WI38 (cell line): Measurements from ENCODE around the gene WDFY4.

Source experiments
- H3K4me3 ChIP-seq: 2 replicates; pipeline ENCODE4 v1.5.1; 2011; ENCODE audit warnings: low read depth, mild to moderate bottlenecking, control low read depth, low read length
- TF ChIP-seq, protein P1 (sequence below): IDR thresholded peaks from 2 replicates; pipeline ENCODE4 v1.5.1; 2012; ENCODE audit warnings: low read depth, mild to moderate bottlenecking, control low read depth, low read length

WDFY4 gene

DNA sequence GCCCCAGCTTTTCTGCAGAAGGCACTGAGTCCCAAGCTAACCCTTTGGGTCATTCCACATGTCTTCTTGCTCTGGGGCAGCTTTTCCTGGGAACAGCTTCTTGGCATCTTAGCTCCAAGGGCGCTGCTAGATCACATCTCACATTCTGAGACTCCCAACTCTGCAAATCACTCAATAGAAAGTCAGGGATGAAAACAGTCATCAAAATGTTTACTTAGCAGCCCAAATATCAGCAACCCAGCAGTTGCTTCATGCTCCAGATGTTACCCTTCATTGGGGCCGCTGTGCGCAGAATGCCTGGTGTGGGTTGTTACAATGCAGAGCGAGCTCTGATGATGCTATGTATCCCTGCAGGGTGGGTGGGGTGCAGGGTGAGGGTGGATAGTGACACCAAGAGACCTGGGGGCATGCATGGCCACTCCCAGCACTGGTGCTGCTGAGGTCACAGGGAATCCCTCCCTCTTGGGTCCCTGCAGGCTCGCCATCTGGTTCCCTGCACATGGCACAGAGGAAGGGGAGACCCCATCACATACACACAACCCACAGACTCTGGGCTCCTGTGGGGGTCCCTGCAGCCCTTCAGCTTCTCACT is 19.0 kb downstream of the WDFY4 start:
- TF ChIP-seq, protein P1, sequence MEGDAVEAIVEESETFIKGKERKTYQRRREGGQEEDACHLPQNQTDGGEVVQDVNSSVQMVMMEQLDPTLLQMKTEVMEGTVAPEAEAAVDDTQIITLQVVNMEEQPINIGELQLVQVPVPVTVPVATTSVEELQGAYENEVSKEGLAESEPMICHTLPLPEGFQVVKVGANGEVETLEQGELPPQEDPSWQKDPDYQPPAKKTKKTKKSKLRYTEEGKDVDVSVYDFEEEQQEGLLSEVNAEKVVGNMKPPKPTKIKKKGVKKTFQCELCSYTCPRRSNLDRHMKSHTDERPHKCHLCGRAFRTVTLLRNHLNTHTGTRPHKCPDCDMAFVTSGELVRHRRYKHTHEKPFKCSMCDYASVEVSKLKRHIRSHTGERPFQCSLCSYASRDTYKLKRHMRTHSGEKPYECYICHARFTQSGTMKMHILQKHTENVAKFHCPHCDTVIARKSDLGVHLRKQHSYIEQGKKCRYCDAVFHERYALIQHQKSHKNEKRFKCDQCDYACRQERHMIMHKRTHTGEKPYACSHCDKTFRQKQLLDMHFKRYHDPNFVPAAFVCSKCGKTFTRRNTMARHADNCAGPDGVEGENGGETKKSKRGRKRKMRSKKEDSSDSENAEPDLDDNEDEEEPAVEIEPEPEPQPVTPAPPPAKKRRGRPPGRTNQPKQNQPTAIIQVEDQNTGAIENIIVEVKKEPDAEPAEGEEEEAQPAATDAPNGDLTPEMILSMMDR = no peak
- H3K4me3 ChIP-seq = no peak overlapping the region

DNA sequence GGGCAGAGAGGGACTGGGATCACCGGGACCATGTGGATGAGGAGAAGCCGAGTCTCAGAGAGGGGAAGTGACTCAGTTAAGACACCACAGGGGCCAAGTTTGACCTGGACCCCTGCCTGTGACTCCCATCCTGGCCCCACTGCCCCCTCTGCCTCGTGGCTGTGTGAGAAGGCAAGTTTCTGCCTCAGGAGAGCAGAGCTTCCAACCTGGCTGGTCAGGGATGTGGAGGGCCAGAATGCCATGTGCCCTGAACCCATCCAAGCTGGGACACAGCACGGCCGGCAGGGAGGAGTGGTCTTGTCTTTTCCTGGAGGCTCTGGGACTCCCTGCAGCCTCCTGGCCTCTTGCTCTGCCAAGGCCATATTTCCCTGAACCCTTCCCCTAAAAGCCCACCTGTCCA is 19.5 kb downstream of the WDFY4 start:
- TF ChIP-seq, protein P1 = no peak
- H3K4me3 ChIP-seq = no peak overlapping the region

DNA sequence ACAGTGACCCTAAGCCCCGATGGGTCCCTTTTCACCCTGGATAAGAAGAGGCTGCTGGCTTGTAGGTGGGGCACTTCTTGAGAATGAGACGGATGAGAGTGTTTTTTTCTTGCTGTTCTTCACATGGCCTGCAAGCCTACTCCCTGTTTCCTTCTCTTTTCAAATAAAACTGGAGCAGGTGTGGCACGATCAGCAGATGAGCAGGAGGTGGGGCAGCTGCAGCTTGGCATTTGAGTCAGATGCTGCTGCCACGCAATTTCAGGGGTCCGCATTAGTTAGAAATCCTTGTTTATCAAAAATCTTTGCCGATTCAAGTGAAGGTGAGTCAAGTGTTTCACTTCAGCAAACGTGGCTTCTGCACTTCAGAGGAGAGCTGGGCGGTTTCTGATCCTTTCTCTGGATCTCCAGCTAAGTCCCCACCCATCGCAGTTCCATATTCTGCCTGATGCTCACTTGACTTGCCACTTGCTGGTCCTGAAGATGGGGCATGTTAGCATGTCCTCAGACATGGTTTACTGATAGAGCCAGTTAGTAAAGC is 20.8 kb downstream of the WDFY4 start:
- H3K4me3 ChIP-seq = no peak overlapping the region
- TF ChIP-seq, protein P1 = no peak

DNA sequence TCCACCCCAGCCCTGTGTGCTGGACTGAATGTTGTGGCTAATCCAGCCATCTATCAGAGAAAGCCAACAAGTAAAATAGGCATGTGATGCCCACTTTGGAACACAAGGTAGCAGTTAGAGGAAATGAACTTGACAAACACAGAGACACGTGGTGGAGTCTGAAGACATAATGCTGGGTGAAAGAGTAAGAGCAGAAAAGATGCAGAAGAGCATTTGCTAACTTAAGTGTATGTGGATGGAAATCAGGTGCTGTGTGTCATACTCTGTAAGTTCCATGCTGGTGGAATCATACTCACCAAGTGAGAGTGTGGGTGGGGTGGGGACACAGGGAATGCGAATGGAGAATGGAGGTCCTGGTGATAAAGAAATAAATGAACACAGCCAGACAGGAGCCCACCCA is 22.8 kb downstream of the WDFY4 start:
- TF ChIP-seq, protein P1 = no peak
- H3K4me3 ChIP-seq = no peak overlapping the region

DNA sequence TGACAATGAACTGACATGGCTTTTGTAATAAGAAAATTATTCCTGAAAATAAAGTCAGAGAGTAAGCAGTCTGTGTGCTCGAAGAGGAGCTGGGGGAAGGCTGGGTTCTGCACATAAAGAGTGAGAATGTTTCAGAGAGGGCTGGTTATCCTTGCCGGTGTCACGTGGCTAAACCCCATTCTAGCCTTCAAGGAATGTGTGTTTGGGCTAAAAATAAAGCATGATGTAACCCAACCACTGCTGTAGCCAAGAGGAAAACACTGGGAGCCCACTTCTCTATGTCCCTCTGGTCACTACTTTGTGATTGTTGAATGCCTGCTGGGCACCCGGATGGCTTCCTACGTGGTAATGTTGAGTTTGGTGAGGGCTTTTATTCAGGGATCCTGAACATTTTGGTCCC is 23.5 kb downstream of the WDFY4 start:
- no peak overlapping the region for H3K4me3 ChIP-seq
- TF ChIP-seq, protein P1 = no peak

DNA sequence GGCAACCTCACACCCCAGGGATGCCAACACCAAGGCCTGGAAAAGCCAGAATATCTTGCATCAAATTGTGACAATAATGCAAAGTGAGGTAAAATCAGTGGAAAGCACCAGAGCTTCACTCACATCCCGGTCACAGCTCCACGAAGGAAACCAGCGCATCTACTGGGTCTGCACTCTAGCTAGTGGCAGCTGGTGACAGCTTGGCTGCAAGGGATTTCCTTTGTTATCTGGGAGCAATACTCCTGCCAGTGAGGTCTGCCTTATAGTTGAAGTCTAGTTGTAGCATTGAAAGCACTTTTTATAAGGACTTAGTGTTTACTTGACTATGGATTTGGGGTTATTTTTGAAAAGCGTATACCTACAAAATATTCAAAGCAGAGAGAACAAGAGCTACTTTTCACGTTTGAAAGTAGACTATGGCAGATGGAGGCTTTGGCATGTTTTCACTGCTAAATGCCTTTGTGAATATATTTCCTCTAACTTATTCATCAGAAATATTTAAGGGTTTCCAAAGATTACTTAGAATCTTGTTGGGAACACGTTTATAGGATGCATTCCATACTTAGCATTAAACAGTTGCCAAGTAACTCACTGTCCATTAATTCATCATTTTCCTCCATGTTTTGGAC is 26.1 kb downstream of the WDFY4 start:
- TF ChIP-seq, protein P1 = no peak
- no peak overlapping the region for H3K4me3 ChIP-seq

DNA sequence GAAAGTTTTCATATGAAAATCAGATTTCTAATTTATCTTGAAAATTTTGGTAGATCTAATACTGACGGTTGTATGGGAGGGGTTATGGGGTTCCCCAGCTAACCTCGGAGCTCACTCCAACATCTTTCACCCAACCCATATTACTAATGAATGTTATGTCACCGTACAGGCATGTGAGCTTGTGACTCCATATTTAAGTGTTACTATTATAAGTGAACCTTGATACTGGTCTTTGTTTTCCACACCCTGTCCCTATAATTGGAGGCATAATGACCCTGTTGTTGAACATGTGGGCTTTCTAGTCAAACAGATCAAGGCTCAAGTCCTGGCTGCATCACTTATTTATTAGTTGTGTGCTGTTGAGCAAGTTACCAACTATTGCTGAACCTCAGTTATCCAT is 27.2 kb downstream of the WDFY4 start:
- TF ChIP-seq, protein P1 = no peak
- H3K4me3 ChIP-seq = no peak overlapping the region
